Measurements from ENCODE around the gene GBF1.
"Not testable (repeated sequence)": the region's sequence is repeated elsewhere in the genome, so short reads cannot be mapped to it uniquely, and the experiment has no call there.

The GBF1 gene

GRCh38 chr10:102274062-102274461 lies 28.7 kb downstream of the GBF1 start:
- DNase-seq, result no peak

- DNase-seq, result no peak
Measured at GRCh38 chr10:102275343-102275742, 30.0 kb downstream of the GBF1 start.

GRCh38 chr10:102279104-102279503 lies 33.8 kb downstream of the GBF1 start:
- DNase-seq, result no peak

- no peak for DNase-seq
Measured at GRCh38 chr10:102280397-102281101, 35.2 kb downstream of the GBF1 start.

- no peak for DNase-seq
Measured at GRCh38 chr10:102281102-102281487, 35.8 kb downstream of the GBF1 start.

- no peak for DNase-seq
Measured at GRCh38 chr10:102283488-102283887, 38.2 kb downstream of the GBF1 start.

GRCh38 chr10:102283890-102284289 lies 38.6 kb downstream of the GBF1 start:
- no peak for DNase-seq

- no peak for DNase-seq
Measured at GRCh38 chr10:102284531-102284930, 39.2 kb downstream of the GBF1 start.

GRCh38 chr10:102285133-102285532 lies 39.8 kb downstream of the GBF1 start:
- DNase-seq, result no peak

- no peak for DNase-seq
Measured at GRCh38 chr10:102286216-102286615, 40.9 kb downstream of the GBF1 start.

- no peak for DNase-seq
Measured at GRCh38 chr10:102287538-102287937, 42.2 kb downstream of the GBF1 start.

GRCh38 chr10:102287991-102288390 lies 42.7 kb downstream of the GBF1 start:
- DNase-seq, result no peak

- DNase-seq, result no peak
Measured at GRCh38 chr10:102289356-102289755, 44.0 kb downstream of the GBF1 start.

GRCh38 chr10:102289840-102290239 lies 44.5 kb downstream of the GBF1 start:
- no peak for DNase-seq

GRCh38 chr10:102291221-102291905 lies 46.0 kb downstream of the GBF1 start:
- DNase-seq, result no peak

GRCh38 chr10:102297101-102297500 lies 51.8 kb downstream of the GBF1 start:
- DNase-seq, result no peak

- no peak for DNase-seq
Measured at GRCh38 chr10:102298899-102299298, 53.6 kb downstream of the GBF1 start.

GRCh38 chr10:102299873-102300272 lies 54.5 kb downstream of the GBF1 start:
- no peak for DNase-seq

GRCh38 chr10:102300278-102300843 lies 55.0 kb downstream of the GBF1 start:
- no peak for DNase-seq

GRCh38 chr10:102300912-102301311 lies 55.6 kb downstream of the GBF1 start:
- not testable (repeated sequence) for DNase-seq

- not testable (repeated sequence) for DNase-seq
Measured at GRCh38 chr10:102301332-102301731, 56.0 kb downstream of the GBF1 start.

- DNase-seq, result no peak
Measured at GRCh38 chr10:102302611-102303010, 57.3 kb downstream of the GBF1 start.

- no peak for DNase-seq
Measured at GRCh38 chr10:102306006-102306405, 60.7 kb downstream of the GBF1 start.

- DNase-seq, result no peak
Measured at GRCh38 chr10:102306710-102307109, 61.4 kb downstream of the GBF1 start.

Data from activated gamma-delta T cell (primary cell).